ENCODE results near the gene KLHL13.
"Not testable (repeated sequence)": the region's sequence is repeated elsewhere in the genome, so short reads cannot be mapped to it uniquely, and the experiment has no call there.

- not testable (repeated sequence) for TF ChIP-seq CTCF (IDR thresholded peaks at IDR 0.05; ENCODE audit: insufficient read depth, low read length, poor library complexity, severe bottlenecking); EZH2phosphoT487 (conservative IDR thresholded peaks at IDR 0.05; ENCODE audit: low read length)
These were observed 31.2 kb upstream of the KLHL13 start for GRCh38 chrX:118147771-118148170.

Measured in SU-DHL-6 (cell line).